Tibial nerve (tissue), 4 donors: ENCODE data around the gene CCDC63. TPM values are rescaled to one million over a fixed set of nuclear protein-coding genes. Genes with fewer than 3 reads are reported as not detected.

Experiments used
- DNase-seq, 2 donors: peaks; one replicate each; pipeline ENCODE4 v3.0.0-alpha.2; 2019; ENCODE audit warnings: low spot score in 2 of 2
- H3K27ac ChIP-seq, 4 donors: fragments of 200-600 bp; sonication (generic) in 3 of 4; one replicate each; pipeline ENCODE4 v1.5.1; 2017 to 2019; ENCODE audit warnings: mild to moderate bottlenecking in 1 of 4
- H3K27me3 ChIP-seq, 2 donors: fragments of 200-600 bp; sonication (generic) in 1 of 2; one replicate each; pipeline versions ENCODE4 v1.5.1 to v1.6.0; 2017 to 2019
- H3K36me3 ChIP-seq, 3 donors: fragments of 200-600 bp; sonication (generic); one replicate each; pipeline ENCODE4 v1.5.1; 2018 to 2019
- H3K4me1 ChIP-seq, 4 donors: fragments of 200-600 bp; sonication (generic) in 3 of 4; one replicate each; pipeline ENCODE4 v1.5.1; 2017 to 2019
- H3K4me3 ChIP-seq, 4 donors: fragments of 200-600 bp; sonication (generic) in 3 of 4; one replicate each; pipeline ENCODE4 v1.5.1; 2017 to 2019; ENCODE audit warnings: mild to moderate bottlenecking in 1 of 4, moderate library complexity in 1 of 4
- H3K9me3 ChIP-seq, 4 donors: fragments of 200-600 bp; sonication (generic) in 3 of 4; one replicate each; pipeline ENCODE4 v1.5.1; 2017 to 2019
- EP300 ChIP-seq, 2 donors: sonication (generic); formaldehyde crosslinking; IDR thresholded peaks; one replicate each; pipeline ENCODE4 v1.6.1; 2017; ENCODE audit warnings: antibody characterized with exemption in 2 of 2, mild to moderate bottlenecking in 1 of 2
- POLR2A ChIP-seq, 2 donors: fragments of 450-650 bp; IDR thresholded peaks; one replicate each; pipeline ENCODE4 v1.6.1; 2017; ENCODE audit warnings: antibody characterized with exemption in 2 of 2, mild to moderate bottlenecking in 2 of 2, moderate library complexity in 2 of 2
- WGBS, 2 donors: methylation state at CpG; one replicate each; pipeline ENCODE4 v1.1.5; 2018; 5-methylcytosine and 5-hydroxymethylcytosine counted together
- total RNA-seq, 4 donors: library from RNA; depleted of rRNA; stranded (reverse); fragments of >200 nt; gene quantifications; one replicate each; pipeline ENCODE4 v1.1.0, GENCODE V29; 2016
- TF ChIP-seq, protein P1 (sequence below), 5 experiments: fragments of 200-600 bp in 3 of 5; fragments of 450-650 bp in 2 of 5; sonication (generic) in 3 of 5; IDR thresholded peaks; one replicate each; pipeline ENCODE4 v1.5.1; 2016 to 2019; ENCODE audit warnings: antibody characterized with exemption in 5 of 5, mild to moderate bottlenecking in 3 of 5, moderate library complexity in 2 of 5

The CCDC63 gene
- total RNA-seq, 4 donors from 2014 or later = not detected

DNA sequence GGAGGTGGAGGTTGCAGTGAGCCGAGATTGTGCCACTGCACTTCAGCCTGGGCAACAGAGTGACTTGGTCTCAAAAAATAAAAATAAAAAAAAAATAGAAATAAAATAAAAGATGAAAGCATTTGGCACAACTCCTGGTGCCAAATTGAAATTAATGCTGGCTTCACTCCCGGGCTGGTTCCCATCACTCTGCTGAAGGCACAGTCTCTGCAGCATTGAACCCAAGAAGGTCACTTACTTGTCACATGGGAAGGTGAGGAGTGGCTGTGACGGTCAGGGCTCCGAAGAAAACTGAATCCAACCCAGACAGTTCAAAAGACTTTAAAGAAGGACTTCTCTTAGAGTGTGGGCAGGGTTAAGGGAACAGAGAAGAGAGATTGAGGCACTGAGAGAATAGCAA lies 10.5 kb upstream of the CCDC63 start:
- no peaks in the 10 kb centered on the region for H3K36me3 ChIP-seq
- H3K4me3 ChIP-seq = no peak overlapping the region
- 77 to 83% methylated on average over 4 of the region's 4 CpGs for WGBS, 2 donors
- no peaks in the 10 kb centered on the region for H3K27me3 ChIP-seq
- no peaks in the 10 kb centered on the region for H3K4me1 ChIP-seq
- TF ChIP-seq POLR2A (IDR thresholded peaks at IDR 0.05) = no peak
- TF ChIP-seq, protein P1, sequence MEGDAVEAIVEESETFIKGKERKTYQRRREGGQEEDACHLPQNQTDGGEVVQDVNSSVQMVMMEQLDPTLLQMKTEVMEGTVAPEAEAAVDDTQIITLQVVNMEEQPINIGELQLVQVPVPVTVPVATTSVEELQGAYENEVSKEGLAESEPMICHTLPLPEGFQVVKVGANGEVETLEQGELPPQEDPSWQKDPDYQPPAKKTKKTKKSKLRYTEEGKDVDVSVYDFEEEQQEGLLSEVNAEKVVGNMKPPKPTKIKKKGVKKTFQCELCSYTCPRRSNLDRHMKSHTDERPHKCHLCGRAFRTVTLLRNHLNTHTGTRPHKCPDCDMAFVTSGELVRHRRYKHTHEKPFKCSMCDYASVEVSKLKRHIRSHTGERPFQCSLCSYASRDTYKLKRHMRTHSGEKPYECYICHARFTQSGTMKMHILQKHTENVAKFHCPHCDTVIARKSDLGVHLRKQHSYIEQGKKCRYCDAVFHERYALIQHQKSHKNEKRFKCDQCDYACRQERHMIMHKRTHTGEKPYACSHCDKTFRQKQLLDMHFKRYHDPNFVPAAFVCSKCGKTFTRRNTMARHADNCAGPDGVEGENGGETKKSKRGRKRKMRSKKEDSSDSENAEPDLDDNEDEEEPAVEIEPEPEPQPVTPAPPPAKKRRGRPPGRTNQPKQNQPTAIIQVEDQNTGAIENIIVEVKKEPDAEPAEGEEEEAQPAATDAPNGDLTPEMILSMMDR (IDR thresholded peaks at IDR 0.05) = no peak
- TF ChIP-seq EP300 (IDR thresholded peaks at IDR 0.05) = no peak
- no peak for DNase-seq
- no peaks in the 10 kb centered on the region for H3K9me3 ChIP-seq
- no peak overlapping the region for H3K27ac ChIP-seq

DNA sequence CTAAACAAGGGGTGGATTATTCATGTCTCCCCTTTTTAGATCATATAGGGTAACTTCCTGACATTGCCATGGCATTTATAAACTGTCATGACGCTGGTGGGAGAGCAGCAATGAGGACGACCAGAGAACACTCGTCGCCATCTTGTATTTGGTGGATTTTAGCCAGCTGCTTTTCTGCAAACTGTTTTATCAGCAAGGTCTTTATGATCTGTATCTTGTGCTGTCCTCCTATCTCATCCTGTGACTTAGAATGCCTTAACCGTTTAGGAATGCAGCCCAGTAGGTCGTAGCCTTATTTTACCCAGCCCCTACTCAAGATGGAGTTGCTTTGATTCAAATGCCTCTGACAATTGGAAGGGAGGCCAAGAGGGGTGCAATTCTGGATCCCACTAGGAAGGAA lies 5.8 kb upstream of the CCDC63 start:
- DNase-seq = no peak
- Histone ChIP-seq H3K9me3 (no peaks in the 10 kb centered on the region), H3K36me3 (no peaks in the 10 kb centered on the region), H3K4me1 (no peaks in the 10 kb centered on the region), H3K4me3 (no peak overlapping the region), H3K27me3 (peaks cover 0 to 6% of the 10 kb centered on the region in 2 donors), H3K27ac (no peak overlapping the region)
- TF ChIP-seq EP300 (IDR thresholded peaks at IDR 0.05) = no peak
- TF ChIP-seq, protein P1 (IDR thresholded peaks at IDR 0.05) = no peak
- no peak for TF ChIP-seq POLR2A (IDR thresholded peaks at IDR 0.05)
- WGBS, 2 donors = 64 to 65% methylated on average over 6 of the region's 6 CpGs

DNA sequence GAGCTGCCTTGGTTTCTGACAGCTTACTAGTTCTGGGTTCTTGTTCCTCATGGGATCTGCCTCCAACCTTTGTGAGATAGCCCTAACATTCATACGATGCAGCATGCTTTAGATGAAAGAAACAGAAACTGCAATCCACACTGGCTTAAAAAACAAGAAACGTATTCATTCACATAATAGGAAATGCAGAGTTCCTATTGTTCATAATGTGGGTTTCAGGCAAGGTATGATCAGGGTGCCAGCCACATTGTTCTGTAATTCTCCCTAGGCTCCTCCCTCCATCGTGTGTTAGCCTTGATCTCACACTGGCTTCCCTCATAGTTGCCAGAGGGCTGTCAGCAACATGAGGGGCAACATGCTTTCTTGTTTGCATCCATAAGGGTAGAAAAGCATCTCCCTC lies 2.7 kb upstream of the CCDC63 start:
- peaks cover 0 to 7% (median 1%) of the 10 kb centered on the region in 4 donors for H3K4me1 ChIP-seq
- H3K4me3 ChIP-seq = no peak overlapping the region
- no peak for DNase-seq
- H3K27me3 ChIP-seq = peaks cover 0 to 29% of the 10 kb centered on the region in 2 donors
- H3K36me3 ChIP-seq = no peaks in the 10 kb centered on the region
- H3K9me3 ChIP-seq = no peaks in the 10 kb centered on the region
- no peak overlapping the region for H3K27ac ChIP-seq
- WGBS, 2 donors = 54 to 59% methylated on average over 3 of the region's 3 CpGs
- no peak for TF ChIP-seq POLR2A (IDR thresholded peaks at IDR 0.05)
- TF ChIP-seq, protein P1 (IDR thresholded peaks at IDR 0.05) = no peak
- TF ChIP-seq EP300 (IDR thresholded peaks at IDR 0.05) = no peak

DNA sequence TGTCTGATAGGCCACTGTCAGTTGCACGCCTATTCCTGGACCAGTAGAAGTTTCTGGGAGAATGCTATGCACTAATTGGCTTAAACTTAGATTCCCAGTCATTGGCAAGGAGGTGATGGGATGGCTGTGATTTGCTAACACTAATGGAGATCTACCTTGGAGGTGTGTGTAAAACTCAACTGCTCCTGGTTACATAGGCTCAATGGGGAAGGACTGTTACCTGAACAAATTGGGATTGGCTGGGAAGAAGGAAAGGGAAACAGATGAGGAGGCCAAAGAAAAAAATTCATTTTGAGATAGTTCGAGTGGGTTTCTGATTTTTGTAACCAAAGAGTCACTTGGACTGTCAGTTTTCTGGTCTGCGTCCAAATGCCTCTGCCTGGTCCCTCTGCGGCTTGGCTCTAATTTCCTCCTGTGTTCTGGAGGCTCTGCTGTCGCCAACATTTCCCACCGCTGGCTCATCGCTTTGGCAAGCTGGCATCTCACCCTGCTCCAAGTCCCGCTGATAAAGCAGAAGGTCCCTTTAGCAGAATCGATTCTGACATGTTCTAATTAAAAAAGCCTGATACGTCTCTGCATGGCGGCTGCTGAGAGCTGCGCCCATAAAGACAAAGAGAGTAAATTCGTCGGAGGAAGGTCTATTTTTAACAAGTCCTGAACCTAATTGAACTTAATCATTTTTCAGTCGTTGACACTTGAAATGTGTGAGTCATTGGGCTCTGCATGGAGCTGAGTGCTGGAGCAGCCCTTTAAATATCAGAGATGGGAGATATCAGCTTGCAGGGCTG lies 2.0 kb upstream of the CCDC63 start:
- Histone ChIP-seq H3K27me3 (peaks cover 0 to 29% of the 10 kb centered on the region in 2 donors), H3K36me3 (no peaks in the 10 kb centered on the region), H3K9me3 (no peaks in the 10 kb centered on the region), H3K4me1 (peaks cover 0 to 7% (median 1%) of the 10 kb centered on the region in 4 donors), H3K27ac (no peak overlapping the region), H3K4me3 (no peak overlapping the region)
- TF ChIP-seq, protein P1 (IDR thresholded peaks at IDR 0.05) = no peak
- TF ChIP-seq POLR2A (IDR thresholded peaks at IDR 0.05) (no peak), EP300 (IDR thresholded peaks at IDR 0.05) (no peak)
- 69% methylated on average over 15 of the region's 15 CpGs for WGBS, 2 donors
- DNase-seq = no peak

DNA sequence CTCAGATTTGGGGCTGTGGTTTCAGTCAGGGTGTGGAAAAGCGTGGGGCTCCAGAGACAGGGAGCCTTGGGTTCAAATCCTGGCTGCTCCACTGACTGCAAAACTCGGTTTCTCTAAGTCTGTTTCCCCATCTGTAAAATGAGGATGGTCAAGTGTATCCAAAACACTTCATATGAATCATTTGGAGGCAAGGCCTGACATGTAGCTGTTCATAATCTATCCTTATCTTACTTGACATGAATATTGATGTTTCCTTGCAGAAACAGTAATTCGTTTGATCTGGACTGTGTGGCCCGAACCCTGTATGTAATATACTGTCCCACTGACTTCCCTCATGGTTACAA lies 1.5 kb upstream of the CCDC63 start:
- TF ChIP-seq POLR2A (IDR thresholded peaks at IDR 0.05) (no peak), EP300 (IDR thresholded peaks at IDR 0.05) (no peak)
- TF ChIP-seq, protein P1 (IDR thresholded peaks at IDR 0.05) = no peak
- Histone ChIP-seq H3K27me3 (peaks cover 0 to 29% of the 10 kb centered on the region in 2 donors), H3K9me3 (no peaks in the 10 kb centered on the region), H3K36me3 (no peaks in the 10 kb centered on the region), H3K4me1 (peaks cover 0 to 7% (median 1%) of the 10 kb centered on the region in 4 donors), H3K4me3 (no peak overlapping the region), H3K27ac (no peak overlapping the region)
- no peak for DNase-seq
- 88 to 94% methylated on average over 4 of the region's 4 CpGs for WGBS, 2 donors
